HCT116 (cell line): ENCODE results near the gene USP17L13.
"Not testable (repeated sequence)": the region's sequence is repeated elsewhere in the genome, so short reads cannot be mapped to it uniquely, and the experiment has no call there.

Source experiments
- EGR1 ChIP-seq: IDR thresholded peaks from 2 replicates; pipeline ENCODE4 v1.6.1; 2012; ENCODE audit warnings: low read depth
- EZH2 ChIP-seq: fragments of 200-600 bp; sonication (generic); IDR thresholded peaks from 2 replicates; pipeline ENCODE4 v1.6.1; 2017; ENCODE audit warnings: antibody characterized with exemption, mixed run types
- POLR2A ChIP-seq: IDR thresholded peaks from 2 replicates; pipeline ENCODE4 v1.7.0; 2011; ENCODE audit warnings: borderline replicate concordance; ENCODE audit not compliant: insufficient read depth, insufficient read length; ENCODE audit errors: extremely low read depth
- TF ChIP-seq, protein P1 (sequence below), 3 experiments: fragments of 200-600 bp in 1 of 3; sonication (generic) in 1 of 3; IDR thresholded peaks in 2 of 3; conservative IDR thresholded peaks in 1 of 3; 2 replicates each; pipeline ENCODE4 v1.5.1; 2012 to 2017; ENCODE audit warnings: low read depth in 2 of 3, low read length in 2 of 3, antibody characterized with exemption in 1 of 3, borderline replicate concordance in 1 of 3, control low read depth in 1 of 3, mild to moderate bottlenecking in 1 of 3, mixed read lengths in 1 of 3, mixed run types in 1 of 3, moderate library complexity in 1 of 3; ENCODE audit not compliant: insufficient read depth in 1 of 3

- not testable (repeated sequence) for TF ChIP-seq POLR2A, EZH2, EGR1
- TF ChIP-seq, protein P1, sequence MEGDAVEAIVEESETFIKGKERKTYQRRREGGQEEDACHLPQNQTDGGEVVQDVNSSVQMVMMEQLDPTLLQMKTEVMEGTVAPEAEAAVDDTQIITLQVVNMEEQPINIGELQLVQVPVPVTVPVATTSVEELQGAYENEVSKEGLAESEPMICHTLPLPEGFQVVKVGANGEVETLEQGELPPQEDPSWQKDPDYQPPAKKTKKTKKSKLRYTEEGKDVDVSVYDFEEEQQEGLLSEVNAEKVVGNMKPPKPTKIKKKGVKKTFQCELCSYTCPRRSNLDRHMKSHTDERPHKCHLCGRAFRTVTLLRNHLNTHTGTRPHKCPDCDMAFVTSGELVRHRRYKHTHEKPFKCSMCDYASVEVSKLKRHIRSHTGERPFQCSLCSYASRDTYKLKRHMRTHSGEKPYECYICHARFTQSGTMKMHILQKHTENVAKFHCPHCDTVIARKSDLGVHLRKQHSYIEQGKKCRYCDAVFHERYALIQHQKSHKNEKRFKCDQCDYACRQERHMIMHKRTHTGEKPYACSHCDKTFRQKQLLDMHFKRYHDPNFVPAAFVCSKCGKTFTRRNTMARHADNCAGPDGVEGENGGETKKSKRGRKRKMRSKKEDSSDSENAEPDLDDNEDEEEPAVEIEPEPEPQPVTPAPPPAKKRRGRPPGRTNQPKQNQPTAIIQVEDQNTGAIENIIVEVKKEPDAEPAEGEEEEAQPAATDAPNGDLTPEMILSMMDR (IDR thresholded peaks at IDR 0.05 in 2 of 3, conservative IDR thresholded peaks at IDR 0.05 in 1 of 3; ENCODE audit: borderline replicate concordance in 1 of 3, insufficient read depth in 1 of 3, low read depth in 2 of 3, low read length in 2 of 3): not testable (repeated sequence)
These were observed 5.6 kb downstream of the USP17L13 start for GRCh38 chr4:9230249-9230648.
